SW480 (cell line): Measurements from ENCODE around the gene DAND5.

ENCODE experiments used
- DNase-seq: peaks from one replicate; pipeline ENCODE4 v3.0.0-alpha.2; 2016; ENCODE audit warnings: low spot score

Gene DAND5

GRCh38 chr19:12994701-12995595, 25.6 kb downstream of the DAND5 start, which contains the start of gene NFIX:
Gene NFIX (plus strand): TSS chr19:12995475. CDS start chr19:12995838, 363 bp downstream.
- no peak for DNase-seq

- no peak for DNase-seq
Observed at GRCh38 chr19:12995596-12996405, 26.4 kb downstream of the DAND5 start.

- no peak for DNase-seq
Observed at GRCh38 chr19:12996406-12997094, 27.2 kb downstream of the DAND5 start.

DNA sequence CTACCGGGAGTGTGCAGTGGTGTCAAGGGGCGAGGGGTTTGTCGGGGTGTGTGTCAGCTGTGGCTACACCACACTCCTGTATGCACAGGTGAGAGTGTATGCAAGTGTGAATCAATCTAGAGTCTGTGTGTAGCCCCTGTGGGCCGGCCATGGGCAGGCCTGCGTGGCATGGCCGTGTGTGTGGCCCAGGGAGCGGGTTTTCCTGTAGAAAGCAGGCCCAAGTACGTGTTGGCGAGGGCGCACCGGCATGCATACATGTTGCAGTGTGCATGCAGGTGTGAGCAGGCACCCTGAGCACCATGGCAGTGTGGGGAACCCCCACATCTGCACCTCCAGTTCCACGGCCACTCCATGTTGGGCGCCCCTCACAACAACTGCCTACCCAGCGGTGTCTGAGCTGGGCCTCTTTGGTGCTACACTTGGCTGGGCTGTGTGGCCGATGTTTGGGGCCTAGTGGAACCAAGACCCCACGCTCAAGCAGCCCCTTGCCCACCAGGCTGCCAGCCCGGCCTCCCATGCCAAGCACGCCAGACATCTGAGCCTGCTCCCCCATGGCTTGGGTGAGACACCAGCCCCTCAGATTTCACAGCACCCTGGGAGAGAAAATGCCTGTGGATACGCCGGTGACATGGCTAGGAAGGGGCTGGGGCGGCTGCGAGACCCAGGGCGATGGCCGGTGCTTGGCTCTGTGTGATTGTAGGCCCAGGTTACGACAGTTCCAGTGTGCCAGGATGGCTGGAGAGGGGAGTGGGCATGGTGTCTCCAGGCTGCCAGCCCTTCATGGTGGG, 28.0 kb downstream of the DAND5 start:
- no peak for DNase-seq

DNA sequence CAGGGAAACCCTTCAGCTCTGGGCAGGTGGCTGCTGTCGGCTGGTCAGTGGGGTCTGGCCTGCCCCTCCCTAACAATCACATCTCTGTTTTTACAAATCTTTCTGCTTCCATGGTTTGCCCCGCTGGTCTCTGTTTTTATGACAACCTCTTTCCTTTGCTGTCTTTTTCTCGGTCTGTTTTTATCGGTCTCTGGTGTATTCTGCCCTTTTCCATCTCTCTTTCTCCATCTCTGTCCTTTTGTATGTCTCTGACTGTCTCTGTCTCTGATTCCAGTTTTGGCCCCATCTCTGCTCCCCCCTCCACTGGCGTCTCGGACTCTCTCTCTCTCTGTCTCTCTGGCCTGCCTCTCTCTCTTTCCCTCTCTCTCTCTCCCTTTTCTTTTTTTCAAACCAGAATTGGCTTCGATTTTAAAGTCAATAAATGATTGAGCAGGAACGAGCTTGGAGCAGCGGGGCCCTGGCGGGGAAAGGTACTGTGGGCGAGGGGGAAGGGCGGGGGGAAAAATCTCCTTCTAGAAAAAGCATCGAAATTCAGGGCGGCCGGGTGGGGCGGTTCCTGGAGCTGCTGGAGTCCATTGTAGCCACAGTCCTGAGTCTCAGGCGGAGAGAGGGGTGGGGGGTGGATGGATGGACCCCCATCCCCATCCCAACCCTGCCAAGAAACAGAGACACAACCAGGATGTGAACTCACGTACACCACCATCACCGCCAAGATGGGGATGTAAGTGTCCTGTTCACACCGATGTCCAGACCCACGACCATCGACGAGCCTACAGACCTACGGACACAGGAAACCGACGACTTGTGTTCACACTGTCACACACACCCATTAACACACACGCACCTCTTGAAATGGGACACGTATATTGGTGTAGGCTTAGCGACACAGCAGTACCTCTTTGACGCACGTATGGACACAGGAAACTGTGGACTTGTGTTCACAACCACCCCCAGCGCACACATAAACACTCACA, 28.9 kb downstream of the DAND5 start:
- no peak for DNase-seq

GRCh38 chr19:13001166-13001501, 31.8 kb downstream of the DAND5 start:
- DNase-seq = no peak

GRCh38 chr19:13001502-13002165, 32.3 kb downstream of the DAND5 start:
- DNase-seq = no peak

- no peak for DNase-seq
Observed at GRCh38 chr19:13002166-13002898, 33.0 kb downstream of the DAND5 start.

- DNase-seq = no peak
Observed at GRCh38 chr19:13003081-13003480, 33.7 kb downstream of the DAND5 start.

GRCh38 chr19:13004273-13004672, 34.9 kb downstream of the DAND5 start:
- DNase-seq = peak; percentile 49

- no peak for DNase-seq
Observed at GRCh38 chr19:13005253-13005652, 35.9 kb downstream of the DAND5 start.

DNA sequence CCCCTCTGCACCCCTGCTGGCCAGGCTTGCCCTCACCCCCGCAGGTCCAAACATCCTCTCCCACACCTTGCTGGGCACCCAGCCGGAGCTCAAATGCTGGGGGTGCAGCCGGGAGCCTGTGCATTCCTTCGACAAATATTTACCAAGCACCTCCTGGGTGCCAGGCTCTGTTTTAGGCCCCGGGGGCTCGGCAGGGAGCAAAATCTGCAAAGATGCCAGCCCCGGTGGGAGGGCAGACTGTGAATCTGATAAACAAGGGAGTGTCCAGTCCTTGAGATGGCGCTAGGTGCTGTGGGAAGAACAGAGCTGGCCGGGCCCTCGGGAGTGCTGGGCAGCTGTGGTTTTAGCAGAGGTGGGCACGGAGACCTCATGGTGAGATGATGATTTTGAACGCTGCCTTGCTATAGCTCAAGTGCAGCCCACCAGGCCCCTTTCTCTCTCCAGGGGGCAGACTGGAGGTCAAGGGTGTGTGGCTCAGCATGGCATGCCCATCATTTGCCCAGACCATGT, 36.5 kb downstream of the DAND5 start:
- no peak for DNase-seq

DNA sequence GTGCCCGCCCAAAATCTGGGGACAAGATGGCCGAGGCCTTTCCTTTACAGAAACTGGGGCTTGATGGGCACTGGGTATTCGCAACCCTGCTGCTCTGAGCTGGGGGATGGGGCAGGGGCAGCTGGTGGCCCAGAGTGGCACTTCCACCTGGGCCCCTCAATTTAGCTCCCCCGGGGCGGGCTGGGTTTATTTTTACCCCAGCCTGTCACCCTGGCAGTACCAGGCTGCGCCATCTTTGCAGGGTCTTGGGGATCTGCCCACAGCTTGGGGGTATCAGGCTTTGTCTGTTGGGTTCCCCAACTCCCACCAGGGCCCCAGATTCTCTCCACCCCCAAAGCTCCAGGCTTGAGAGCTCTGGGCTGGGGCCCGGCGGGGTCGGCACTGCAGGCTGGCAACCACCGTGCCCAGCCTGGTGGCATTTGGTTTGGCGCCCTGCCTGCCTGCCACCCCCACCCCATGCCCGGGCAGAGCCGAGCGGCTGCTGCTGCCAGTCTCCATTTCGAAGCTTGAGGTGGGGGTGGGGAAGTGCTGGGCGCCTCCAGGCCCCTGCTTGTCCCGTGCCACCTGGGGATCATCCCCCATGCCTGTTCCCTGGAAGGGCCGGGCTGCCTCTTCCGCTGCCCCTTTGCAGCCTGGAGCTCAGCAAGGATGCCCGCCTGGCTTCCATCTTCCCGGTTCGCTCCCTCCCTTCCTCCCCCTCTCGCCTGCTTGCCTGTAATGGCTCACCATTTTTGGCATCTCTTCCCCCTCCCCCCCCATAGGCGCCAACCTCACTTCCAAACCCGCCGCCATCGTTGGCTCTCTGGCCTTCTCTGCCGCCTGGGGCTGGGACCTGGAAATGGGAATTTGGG, 37.3 kb downstream of the DAND5 start:
- DNase-seq = no peak

- DNase-seq = no peak
Observed at GRCh38 chr19:13007292-13008045, 38.1 kb downstream of the DAND5 start.

- no peak for DNase-seq
Observed at GRCh38 chr19:13008926-13009787, 39.8 kb downstream of the DAND5 start.
